ENCODE data around the gene KBTBD13.

KBTBD13 gene

GRCh38 chr15:65057549-65057940 is 19.0 kb upstream of the KBTBD13 start:
- H3K9me3 Mint-ChIP-seq = no peaks in the 10 kb centered on the region
- intact Hi-C loops (cut with micrococcal nuclease) = loop anchor here (10.0 kb wide), 1 partner anchor 237 kb away; the partner anchor contains the start of gene RNU5A-1
- H3K27me3 Mint-ChIP-seq = peaks cover 11% of the 10 kb centered on the region
- H3K36me3 Mint-ChIP-seq (ENCODE audit: low read depth) = no peaks in the 10 kb centered on the region
- H3K4me3 Mint-ChIP-seq = no peak overlapping the region
- peaks cover 8% of the 10 kb centered on the region for H3K4me1 Mint-ChIP-seq (ENCODE audit: low read depth)
- no peak overlapping the region for H3K27ac Mint-ChIP-seq

DNA sequence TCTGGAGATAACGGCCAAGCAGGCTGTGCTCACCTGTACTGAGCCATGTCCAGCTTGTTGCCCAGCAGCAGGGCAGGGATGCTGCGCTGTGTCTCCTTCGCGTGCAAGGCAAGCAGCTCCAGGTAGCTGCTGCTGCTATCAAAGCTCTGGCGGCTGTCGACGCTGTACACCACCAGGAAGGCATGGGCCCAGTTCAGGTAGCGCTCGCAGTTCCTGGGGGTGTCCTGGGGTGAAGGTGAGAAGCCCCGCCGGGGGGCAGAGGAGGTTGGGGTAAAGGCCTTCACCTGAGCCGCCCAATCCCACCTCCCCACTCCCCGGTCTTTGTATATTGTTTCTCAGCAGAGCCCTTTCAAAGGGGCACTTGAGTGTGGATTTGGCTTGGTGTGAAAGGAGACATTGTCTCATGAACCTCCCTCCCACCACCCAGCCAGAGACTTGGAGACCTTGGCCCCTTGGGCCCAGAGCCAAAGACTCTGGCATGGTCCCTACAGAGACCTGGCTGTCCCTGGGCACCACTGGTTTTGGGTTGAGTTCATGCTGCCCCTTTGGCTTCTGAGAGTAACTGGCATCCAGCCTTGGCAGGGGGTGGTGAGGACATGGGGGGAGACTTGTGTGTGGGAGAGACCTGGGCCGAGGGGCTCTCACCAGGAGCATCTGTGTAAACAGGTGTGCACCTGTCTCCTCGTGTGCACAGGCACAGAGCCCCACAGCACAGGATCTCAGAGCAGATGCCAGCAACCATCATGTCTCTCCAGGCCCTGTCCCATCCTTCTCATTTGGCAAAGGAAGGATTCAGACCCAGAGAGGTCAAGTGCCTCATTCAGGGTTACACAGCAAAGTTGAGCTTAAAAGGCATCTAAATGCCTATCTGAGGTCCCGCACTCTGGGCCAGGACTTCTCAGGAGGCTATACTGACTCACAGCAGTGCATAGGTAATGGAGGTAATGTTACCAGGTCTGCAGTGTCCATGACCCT is 17.9 kb upstream of the KBTBD13 start:
- intact Hi-C loops (cut with micrococcal nuclease) = loop anchor here (10.0 kb wide), 1 partner anchor 236 kb away; the partner anchor contains the start of gene RNU5A-1
- Mint-ChIP-seq H3K4me1 (ENCODE audit: low read depth) (peaks cover 8% of the 10 kb centered on the region), H3K4me3 (no peak overlapping the region), H3K27me3 (peaks cover 18% of the 10 kb centered on the region), H3K9me3 (no peaks in the 10 kb centered on the region), H3K27ac (no peak overlapping the region), H3K36me3 (ENCODE audit: low read depth) (no peaks in the 10 kb centered on the region)

DNA sequence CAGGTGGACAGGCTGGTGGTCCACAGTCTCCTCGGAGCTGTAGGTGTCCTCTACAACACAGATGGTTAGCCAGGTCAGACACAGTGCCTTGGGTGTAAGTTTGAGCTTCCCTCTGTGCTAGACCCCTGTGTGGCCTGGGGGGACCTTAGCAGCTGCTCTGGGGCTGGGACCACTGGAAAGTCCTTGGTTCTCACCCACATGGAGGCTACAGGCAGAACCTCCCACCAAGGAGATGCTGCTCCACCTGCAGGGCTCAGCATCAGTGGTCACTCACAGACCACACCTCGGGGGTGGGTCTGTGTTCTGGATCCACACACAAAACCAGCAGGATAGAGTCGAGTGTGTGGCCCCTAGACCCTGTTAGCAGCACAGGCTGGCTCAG is 17.2 kb upstream of the KBTBD13 start:
- H3K9me3 Mint-ChIP-seq = no peaks in the 10 kb centered on the region
- peaks cover 8% of the 10 kb centered on the region for H3K4me1 Mint-ChIP-seq (ENCODE audit: low read depth)
- no peak overlapping the region for H3K27ac Mint-ChIP-seq
- no peaks in the 10 kb centered on the region for H3K36me3 Mint-ChIP-seq (ENCODE audit: low read depth)
- intact Hi-C loops (cut with micrococcal nuclease) = loop anchor here (10.0 kb wide), 1 partner anchor 235 kb away; the partner anchor contains the start of gene RNU5A-1
- H3K4me3 Mint-ChIP-seq = no peak overlapping the region
- peaks cover 19% of the 10 kb centered on the region for H3K27me3 Mint-ChIP-seq

- Mint-ChIP-seq H3K36me3 (ENCODE audit: low read depth) (no peaks in the 10 kb centered on the region), H3K27ac (no peak overlapping the region), H3K9me3 (no peaks in the 10 kb centered on the region), H3K4me3 (no peak overlapping the region), H3K4me1 (ENCODE audit: low read depth) (peaks cover 8% of the 10 kb centered on the region), H3K27me3 (peaks cover 22% of the 10 kb centered on the region)
- intact Hi-C loops (cut with micrococcal nuclease) = loop anchor here (10.0 kb wide), 1 partner anchor 235 kb away; the partner anchor contains the start of gene RNU5A-1
Observed at GRCh38 chr15:65059931-65060596, 16.5 kb upstream of the KBTBD13 start.

DNA sequence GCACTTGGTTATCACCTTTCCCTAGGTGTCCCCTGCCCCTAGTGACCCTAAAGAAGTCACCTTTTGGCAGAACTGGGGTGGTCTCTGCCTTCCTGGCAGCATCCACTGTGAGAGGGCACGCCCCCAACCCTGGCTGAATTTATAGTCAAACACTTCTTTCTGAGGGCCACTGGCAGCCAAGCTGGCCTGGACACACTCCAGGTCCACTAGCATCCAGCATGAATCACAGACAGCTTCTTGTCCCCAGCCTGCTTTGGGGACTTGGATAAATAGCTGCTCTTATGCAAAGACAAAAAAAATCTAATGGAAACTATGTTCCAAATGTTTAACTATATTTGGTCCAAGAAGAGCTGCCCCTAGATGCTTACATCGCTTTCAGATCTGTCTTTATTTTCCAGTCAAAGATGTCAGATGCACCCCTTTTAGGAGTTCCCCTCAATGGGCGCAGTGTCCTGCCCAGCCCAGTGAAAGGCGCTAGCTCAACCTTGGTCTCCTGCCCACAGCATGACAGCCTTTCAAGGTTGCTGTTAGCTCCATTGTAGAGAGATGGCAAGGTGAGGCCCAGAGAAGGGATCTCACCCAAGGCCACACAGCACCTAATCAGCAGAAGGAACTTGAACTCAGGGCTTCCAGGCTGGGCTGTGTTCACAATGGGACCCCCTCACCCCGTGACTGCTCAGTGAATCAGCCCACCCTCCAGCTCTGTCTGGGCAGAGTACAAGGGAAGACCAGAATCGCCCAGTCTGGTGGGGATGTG is 15.7 kb upstream of the KBTBD13 start:
- peaks cover 8% of the 10 kb centered on the region for H3K4me1 Mint-ChIP-seq (ENCODE audit: low read depth)
- H3K27ac Mint-ChIP-seq = no peak overlapping the region
- no peak overlapping the region for H3K4me3 Mint-ChIP-seq
- H3K27me3 Mint-ChIP-seq = peaks cover 26% of the 10 kb centered on the region
- H3K9me3 Mint-ChIP-seq = no peaks in the 10 kb centered on the region
- intact Hi-C loops (cut with micrococcal nuclease) = no loop called here
- H3K36me3 Mint-ChIP-seq (ENCODE audit: low read depth) = no peaks in the 10 kb centered on the region

GRCh38 chr15:65062061-65062460 is 14.5 kb upstream of the KBTBD13 start:
- peaks cover 9% of the 10 kb centered on the region for H3K4me1 Mint-ChIP-seq (ENCODE audit: low read depth)
- peaks cover 36% of the 10 kb centered on the region for H3K27me3 Mint-ChIP-seq
- intact Hi-C loops (cut with micrococcal nuclease) = no loop called here
- no peak overlapping the region for H3K27ac Mint-ChIP-seq
- H3K36me3 Mint-ChIP-seq (ENCODE audit: low read depth) = no peaks in the 10 kb centered on the region
- no peaks in the 10 kb centered on the region for H3K9me3 Mint-ChIP-seq
- H3K4me3 Mint-ChIP-seq = no peak overlapping the region

- peaks cover 13% of the 10 kb centered on the region for H3K4me1 Mint-ChIP-seq (ENCODE audit: low read depth)
- H3K27ac Mint-ChIP-seq = no peak overlapping the region
- no peak overlapping the region for H3K4me3 Mint-ChIP-seq
- no peaks in the 10 kb centered on the region for H3K9me3 Mint-ChIP-seq
- intact Hi-C loops (cut with micrococcal nuclease) = no loop called here
- no peaks in the 10 kb centered on the region for H3K36me3 Mint-ChIP-seq (ENCODE audit: low read depth)
- peaks cover 41% of the 10 kb centered on the region for H3K27me3 Mint-ChIP-seq
Observed at GRCh38 chr15:65062726-65063125, 13.8 kb upstream of the KBTBD13 start.

- Mint-ChIP-seq H3K4me1 (ENCODE audit: low read depth) (peaks cover 6% of the 10 kb centered on the region), H3K4me3 (no peak overlapping the region), H3K9me3 (no peaks in the 10 kb centered on the region), H3K27ac (no peak overlapping the region), H3K27me3 (peaks cover 57% of the 10 kb centered on the region), H3K36me3 (ENCODE audit: low read depth) (no peaks in the 10 kb centered on the region)
- intact Hi-C loops (cut with micrococcal nuclease) = no loop called here
Observed at GRCh38 chr15:65066001-65066634, 10.4 kb upstream of the KBTBD13 start.

DNA sequence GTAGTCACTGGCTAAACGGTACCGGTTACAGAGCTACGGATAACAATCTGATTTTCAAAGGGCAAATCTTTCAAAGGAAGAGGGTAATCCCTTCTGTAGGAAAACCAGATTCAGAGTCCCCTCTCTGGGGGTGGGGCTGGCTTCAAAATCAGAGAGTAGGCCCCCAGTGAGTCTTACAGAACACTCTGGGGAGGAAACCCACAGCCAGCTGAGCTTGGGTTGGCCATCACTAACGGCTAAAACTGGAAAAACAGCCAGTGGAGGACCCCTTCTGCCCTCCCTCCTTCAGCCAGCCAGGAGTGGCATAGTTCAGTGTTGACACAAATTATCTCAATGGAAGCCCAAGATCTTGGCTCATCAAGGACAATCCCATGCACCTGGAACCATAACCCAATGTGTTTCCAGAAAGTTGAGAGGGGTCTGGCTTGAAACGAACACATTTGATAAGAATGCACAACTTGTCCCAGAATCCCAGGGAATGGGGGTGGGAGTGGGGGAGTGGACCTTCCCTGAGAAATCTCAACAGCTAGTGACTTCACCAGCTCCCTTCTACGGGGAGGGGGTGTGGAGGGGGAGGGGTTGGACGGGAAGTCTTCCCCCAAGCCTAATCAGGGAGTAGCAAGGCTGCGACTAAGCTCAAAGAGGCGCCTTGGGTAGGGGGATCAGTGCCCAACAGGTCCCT is 9.8 kb upstream of the KBTBD13 start:
- H3K27ac Mint-ChIP-seq = no peak overlapping the region
- intact Hi-C loops (cut with micrococcal nuclease) = no loop called here
- H3K36me3 Mint-ChIP-seq (ENCODE audit: low read depth) = no peaks in the 10 kb centered on the region

DNA sequence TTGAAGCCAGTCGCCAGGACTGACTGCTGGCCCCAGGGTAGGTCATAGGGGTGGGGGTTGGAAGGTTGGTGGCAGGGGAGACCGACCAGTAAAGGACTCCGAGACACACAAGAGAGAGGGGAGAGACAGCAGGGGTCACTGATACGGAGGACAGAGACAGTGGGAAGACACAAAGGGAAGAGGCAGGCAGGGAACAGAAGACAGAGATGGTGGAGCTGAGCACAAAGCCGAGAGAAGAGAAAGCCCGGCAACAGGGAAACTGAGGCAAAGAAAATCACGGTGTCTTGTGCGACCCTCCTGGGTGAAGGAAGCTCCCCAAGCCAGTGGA is 9.3 kb upstream of the KBTBD13 start:
- no peak overlapping the region for H3K27ac Mint-ChIP-seq
- H3K9me3 Mint-ChIP-seq = no peaks in the 10 kb centered on the region
- H3K27me3 Mint-ChIP-seq = peaks cover 61% of the 10 kb centered on the region
- no peaks in the 10 kb centered on the region for H3K36me3 Mint-ChIP-seq (ENCODE audit: low read depth)
- H3K4me3 Mint-ChIP-seq = no peak overlapping the region
- peaks cover 6% of the 10 kb centered on the region for H3K4me1 Mint-ChIP-seq (ENCODE audit: low read depth)
- intact Hi-C loops (cut with micrococcal nuclease) = no loop called here

More for the DNA sequence above, 9.8 kb upstream of the KBTBD13 start:
- Mint-ChIP-seq H3K9me3 (no peaks in the 10 kb centered on the region), H3K4me1 (ENCODE audit: low read depth) (peaks cover 6% of the 10 kb centered on the region), H3K4me3 (no peak overlapping the region), H3K27me3 (peaks cover 61% of the 10 kb centered on the region)

- H3K36me3 Mint-ChIP-seq (ENCODE audit: low read depth) = no peaks in the 10 kb centered on the region
- intact Hi-C loops (cut with micrococcal nuclease) = no loop called here
- H3K4me1 Mint-ChIP-seq (ENCODE audit: low read depth) = peaks cover 6% of the 10 kb centered on the region
- peaks cover 60% of the 10 kb centered on the region for H3K27me3 Mint-ChIP-seq
- H3K4me3 Mint-ChIP-seq = no peak within 1 kb of the TSS
- no peaks in the 10 kb centered on the region for H3K9me3 Mint-ChIP-seq
- H3K27ac Mint-ChIP-seq = no peak within 1 kb of the TSS
Observed at GRCh38 chr15:65067645-65068402, 8.7 kb upstream of the KBTBD13 start, which contains the start of gene RASL12. RASL12 (minus strand) TSS chr15:65067991; CDS start chr15:65067835, 156 bp downstream.

- intact Hi-C loops (cut with micrococcal nuclease) = no loop called here
- no peak overlapping the region for H3K4me3 Mint-ChIP-seq
Observed at GRCh38 chr15:65068403-65068788, 8.2 kb upstream of the KBTBD13 start.

More at GRCh38 chr15:65068403-65068788, 8.2 kb upstream of the KBTBD13 start:
- Mint-ChIP-seq H3K4me1 (ENCODE audit: low read depth) (peaks cover 6% of the 10 kb centered on the region), H3K27me3 (peaks cover 56% of the 10 kb centered on the region), H3K36me3 (ENCODE audit: low read depth) (no peaks in the 10 kb centered on the region), H3K27ac (no peak overlapping the region), H3K9me3 (no peaks in the 10 kb centered on the region)

Measured in dendritic cell treated with granulocyte-macrophage colony-stimulating factor and Interleukin-4, amounts not matched to agents 40 ng/mL and 50 ng/mL, for 4 days (primary cell).